HG02981 (cell line): ENCODE data around the gene DNA2.
"Not testable (repeated sequence)": the region's sequence is repeated elsewhere in the genome, so short reads cannot be mapped to it uniquely, and the experiment has no call there.

Source experiments
- ATAC-seq: cut with Tn5 transposase; IDR thresholded peaks from one replicate; pipeline ENCODE4 v1.9.1; 2021; ENCODE audit warnings: mild to moderate bottlenecking, moderate library complexity; ENCODE audit not compliant: unreplicated experiment

Gene DNA2

GRCh38 chr10:68461032-68461431 lies 10.7 kb downstream of the DNA2 start:
- no peak for ATAC-seq

GRCh38 chr10:68449698-68450097 lies 22.1 kb downstream of the DNA2 start:
- ATAC-seq = not testable (repeated sequence)

- ATAC-seq = no peak
These were observed 25.6 kb downstream of the DNA2 start for GRCh38 chr10:68446179-68446578.

- ATAC-seq = no peak
These were observed 28.8 kb downstream of the DNA2 start for GRCh38 chr10:68442971-68443370.

- no peak for ATAC-seq
These were observed 30.9 kb downstream of the DNA2 start for GRCh38 chr10:68440898-68441297.

GRCh38 chr10:68435803-68436202 lies 36.0 kb downstream of the DNA2 start:
- ATAC-seq = no peak

GRCh38 chr10:68434657-68435056 lies 37.1 kb downstream of the DNA2 start:
- ATAC-seq = no peak

GRCh38 chr10:68428396-68429104 lies 43.2 kb downstream of the DNA2 start:
- no peak for ATAC-seq

GRCh38 chr10:68424454-68425014 lies 47.2 kb downstream of the DNA2 start:
- no peak for ATAC-seq

GRCh38 chr10:68423522-68423921 lies 48.3 kb downstream of the DNA2 start:
- no peak for ATAC-seq

GRCh38 chr10:68419376-68419775 lies 52.4 kb downstream of the DNA2 start:
- ATAC-seq = no peak

- ATAC-seq = no peak
These were observed 62.8 kb downstream of the DNA2 start for GRCh38 chr10:68408898-68409518.

- peak; percentile 94 for ATAC-seq
These were observed 64.8 kb downstream of the DNA2 start, which contains the start of gene RUFY2 for GRCh38 chr10:68406815-68407548. TSS of gene RUFY2 (minus strand) at chr10:68407277. CDS start at chr10:68407189, 88 bp downstream.

GRCh38 chr10:68406111-68406814 lies 65.5 kb downstream of the DNA2 start:
- ATAC-seq = peak; percentile 35

GRCh38 chr10:68403701-68404100 lies 68.1 kb downstream of the DNA2 start:
- ATAC-seq = no peak

GRCh38 chr10:68402276-68402675 lies 69.5 kb downstream of the DNA2 start:
- ATAC-seq = no peak

- no peak for ATAC-seq
These were observed 74.8 kb downstream of the DNA2 start for GRCh38 chr10:68397005-68397404.

- no peak for ATAC-seq
These were observed 86.0 kb downstream of the DNA2 start for GRCh38 chr10:68385740-68386139.

GRCh38 chr10:68371604-68372003 lies 100.2 kb downstream of the DNA2 start:
- no peak for ATAC-seq

GRCh38 chr10:68367121-68367520 lies 104.7 kb downstream of the DNA2 start:
- ATAC-seq = no peak

GRCh38 chr10:68366600-68366999 lies 105.2 kb downstream of the DNA2 start:
- no peak for ATAC-seq
